ENCODE results near the gene PTPRZ1. TPM values are rescaled to one million over a fixed set of nuclear protein-coding genes. Genes with fewer than 3 reads are reported as not detected.

PTPRZ1 gene
- total and polyA plus RNA-seq, 2 of the 13 experiments (the other 11 are each of a cell fraction or from before 2014, with no cell fraction given), result not detected

GRCh38 chr7:122092964-122093797 lies 220.2 kb downstream of the PTPRZ1 start (continued):
- TF ChIP-seq ETV5 (CRISPR knock-in tag; IDR thresholded peaks at IDR 0.05; ENCODE audit: borderline replicate concordance) (peak; percentile 36; the same call in 1 of the 2 replicates), DRAP1 (CRISPR knock-in tag; IDR thresholded peaks at IDR 0.05) (0 out of 2 replicates have a peak, but pooled peaks have one; percentile 18), SMC3 (IDR thresholded peaks at IDR 0.05; ENCODE audit: low read length) (peak; percentile 65), ELF3 (CRISPR knock-in tag; IDR thresholded peaks at IDR 0.05) (0 out of 2 replicates have a peak, but pooled peaks have one; percentile 27), FOXA1 (IDR thresholded peaks at IDR 0.05) (no peak), FOXA1 (CRISPR knock-in tag; IDR thresholded peaks at IDR 0.05) (peak; percentile 47; the same call in 1 of the 2 replicates), FOXK1 (CRISPR knock-in tag; IDR thresholded peaks at IDR 0.05; ENCODE audit: borderline replicate concordance, low read depth) (0 out of 2 replicates have a peak, but pooled peaks have one; percentile 36), ZNF274 (CRISPR knock-in tag; IDR thresholded peaks at IDR 0.05) (no peak), STAG1 (CRISPR knock-in tag; IDR thresholded peaks at IDR 0.05) (peak; percentile 63), ZBTB3 (CRISPR knock-in tag; IDR thresholded peaks at IDR 0.05; ENCODE audit: borderline replicate concordance, low read depth) (no peak)

GRCh38 chr7:122094549-122094948 lies 221.6 kb downstream of the PTPRZ1 start:
- Histone ChIP-seq H3K27ac (ENCODE audit: extremely low read length, insufficient read depth, low read length) (no peak overlapping the region), H3K9me3 (ENCODE audit: low read length) (no peaks in the 10 kb centered on the region), H3K27me3 (ENCODE audit: control insufficient read depth in 1 of 2, insufficient read depth in 2 of 2, low read length in 2 of 2) (no peaks in the 10 kb centered on the region), H3K4me3 (replicated peaks in 1 of 3; ENCODE audit: insufficient read depth in 1 of 3, low read depth in 2 of 3, low read length in 3 of 3) (no peak overlapping the region), H3K9ac (ENCODE audit: insufficient read depth, low read depth, low read length) (no peak overlapping the region), H3K4me2 (ENCODE audit: low read depth, low read length) (no peak overlapping the region), H3K36me3 (replicated peaks in 1 of 2; ENCODE audit: control insufficient read depth in 1 of 2, insufficient read depth in 2 of 2, low read length in 2 of 2) (no peaks in the 10 kb centered on the region; a peak in 2 of 5 replicates), H4K20me1 (ENCODE audit: insufficient read depth, low read length) (no peaks in the 10 kb centered on the region), H3K79me2 (ENCODE audit: insufficient read depth, low read length) (no peaks in the 10 kb centered on the region), H2AFZ (ENCODE audit: low read length) (no peak overlapping the region), H3K4me1 (ENCODE audit: insufficient read depth, low read length) (no peaks in the 10 kb centered on the region)
- DNase-seq (ENCODE audit: low spot score) (no peak), FAIRE-seq (no peak), ATAC-seq (no peak)
- intact Hi-C loops (cut with micrococcal nuclease; ENCODE audit: unreplicated experiment), result loop anchor here (10.0 kb wide), 1 partner anchor 120 kb away; no protein-coding TSS in a partner anchor
- ChIA-PET POLR2A (no interaction called here), CTCF (ENCODE audit: low intra/inter-chr PET ratio, low total read pairs) (no interaction called here)
- WGBS (ENCODE audit: low lambda C conversion rate), result 93% methylated on average over 1 of the region's 1 CpG
- no TSS peak for BruUV-seq (replicated peaks)
- in situ Hi-C loops (cut with HindIII; ENCODE audit: extremely low pct_ligation_motif_present, low pct_unique_long_range_greater_than_20kb), result loop anchor here (10.0 kb wide), 1 partner anchor 440 kb away; no protein-coding TSS in a partner anchor
- TF ChIP-seq CC2D1A (CRISPR knock-in tag; IDR thresholded peaks at IDR 0.05) (no peak), ZBTB10 (CRISPR knock-in tag; IDR thresholded peaks at IDR 0.05; ENCODE audit: borderline replicate concordance) (no peak), ZNF574 (CRISPR knock-in tag; IDR thresholded peaks at IDR 0.05) (no peak), RFX5 (IDR thresholded peaks at IDR 0.05; ENCODE audit: low read depth, low read length) (0 out of 2 replicates have a peak, but pooled peaks have one; percentile 48)
